ENCODE results near the gene CBS.
"Not testable (repeated sequence)": the region's sequence is repeated elsewhere in the genome, so short reads cannot be mapped to it uniquely, and the experiment has no call there.

CBS gene

DNA sequence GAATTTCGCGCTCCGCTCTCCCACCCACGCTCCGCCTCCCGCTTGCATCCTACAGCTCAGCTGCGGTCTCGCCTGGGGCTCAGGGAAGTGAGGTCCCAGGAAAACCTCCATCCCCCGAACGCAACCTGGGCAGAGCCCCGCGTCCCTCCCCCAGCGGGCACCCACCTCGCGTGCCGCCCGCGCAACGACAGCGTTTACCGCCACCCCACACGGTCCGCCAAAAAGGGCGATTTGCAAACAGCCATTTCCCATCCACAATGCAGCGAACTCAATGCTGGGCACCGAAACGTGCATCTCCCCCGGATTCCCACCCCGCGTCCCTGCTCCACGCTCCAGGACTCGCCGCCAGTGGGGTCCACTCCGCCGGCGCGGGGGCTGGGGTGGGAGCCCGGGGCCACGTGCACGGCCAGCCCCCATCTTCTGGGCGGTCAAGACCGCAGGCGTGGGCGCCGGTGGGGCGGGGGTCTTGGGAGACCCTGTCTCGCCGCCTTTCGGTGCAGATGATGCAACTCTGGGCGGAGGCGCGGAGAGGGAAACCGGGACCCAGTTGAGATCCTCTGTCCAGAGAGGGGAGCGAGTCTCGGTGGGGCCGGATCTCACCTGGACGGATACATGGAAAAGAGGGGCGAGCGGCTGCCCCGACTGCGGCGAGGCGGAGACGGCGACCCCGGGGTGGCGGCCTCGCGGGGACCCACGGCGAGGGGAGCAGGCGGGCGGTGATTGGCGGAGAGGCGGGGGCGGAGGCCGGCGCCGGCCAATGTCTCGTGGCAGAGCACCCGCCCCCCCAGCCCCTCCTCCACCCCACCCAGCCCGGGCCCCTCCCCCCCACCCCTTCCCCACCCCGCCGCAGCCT lies at the start of gene CBS:
Gene CBS, minus strand, starts transcription at position 666 of the 853 bp plus-strand sequence. CDS start 3,642 bp downstream, outside the sequence.
- not testable (repeated sequence) for DNase-seq

DNA sequence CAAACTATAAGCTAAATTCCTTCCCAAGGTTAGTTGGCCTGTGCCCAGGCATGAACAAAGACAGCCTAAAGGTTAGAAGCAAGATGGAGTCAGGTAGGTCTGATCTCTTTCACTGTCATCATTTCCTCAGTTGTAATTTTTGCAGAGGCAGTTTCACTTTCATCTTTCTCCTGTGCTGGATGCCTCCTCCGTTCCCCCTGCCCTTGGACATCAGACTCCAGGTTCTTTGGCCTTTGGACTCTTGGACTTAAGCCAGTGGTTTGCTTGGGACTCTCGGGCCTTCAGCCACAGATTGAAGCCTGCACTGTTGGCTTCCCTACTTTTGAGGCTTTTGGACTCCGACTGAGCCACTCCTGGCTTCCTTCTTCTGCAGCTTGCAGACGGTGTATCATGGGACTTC lies 40.3 kb upstream of the CBS start:
- not testable (repeated sequence) for DNase-seq

DNA sequence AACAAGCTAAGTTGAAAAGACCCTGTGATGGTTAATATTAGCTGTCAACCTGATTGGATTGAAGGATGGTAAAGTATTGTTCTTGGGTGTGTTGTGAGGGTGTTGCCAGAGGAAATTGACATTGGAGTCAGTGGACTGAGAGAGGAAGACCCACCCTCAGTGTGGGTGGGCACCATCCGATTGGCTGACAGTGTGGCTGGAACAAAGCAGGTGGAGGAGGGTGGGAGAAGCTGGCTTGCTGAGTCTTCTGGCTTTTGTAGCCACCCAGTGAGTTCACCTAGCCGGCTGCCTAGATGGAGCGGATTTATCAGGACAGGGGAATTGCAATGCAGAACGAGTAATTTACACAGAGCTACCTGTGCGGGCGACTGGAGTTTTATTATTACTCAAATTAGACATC lies 38.8 kb upstream of the CBS start:
- not testable (repeated sequence) for DNase-seq

DNA sequence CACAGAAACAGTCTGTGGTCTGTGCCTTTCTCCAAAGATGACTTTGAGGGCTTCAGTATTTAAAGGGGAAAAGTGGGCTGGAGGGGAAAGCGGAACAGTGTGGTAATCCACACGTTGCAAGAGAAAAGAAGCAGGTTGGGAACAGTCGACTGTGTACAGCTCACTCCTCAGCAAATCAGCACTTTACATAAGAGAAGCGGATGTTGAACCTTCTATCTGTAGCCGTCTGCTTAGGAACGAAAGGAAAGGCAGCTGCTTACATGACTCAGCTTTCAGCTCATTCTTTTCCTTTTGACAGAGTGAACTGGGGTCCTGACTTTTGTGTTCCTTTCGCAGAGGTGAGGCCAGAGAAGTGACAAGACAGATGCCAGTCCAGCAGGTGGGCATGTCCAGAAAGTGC lies 33.4 kb upstream of the CBS start:
- not testable (repeated sequence) for DNase-seq

DNA sequence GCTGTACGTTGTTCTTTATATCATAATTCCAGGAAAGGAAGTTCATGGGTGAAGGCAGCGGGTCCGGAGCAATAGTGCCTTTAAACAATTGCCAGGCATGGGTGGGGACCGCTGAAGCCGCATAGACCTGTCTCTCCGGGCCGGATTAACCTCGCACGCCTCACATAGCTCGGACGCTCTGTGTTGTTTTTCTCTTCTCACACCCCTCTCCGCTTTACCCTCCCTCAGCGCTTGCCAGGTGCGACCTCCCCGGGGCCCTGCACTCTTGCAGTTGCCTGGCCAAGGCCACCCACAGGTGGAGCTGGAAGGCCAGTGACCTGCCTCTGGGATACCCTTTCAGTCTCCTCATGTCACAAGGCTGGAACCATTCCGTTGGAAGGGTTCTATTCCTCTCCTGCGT lies 32.5 kb upstream of the CBS start:
- not testable (repeated sequence) for DNase-seq

DNA sequence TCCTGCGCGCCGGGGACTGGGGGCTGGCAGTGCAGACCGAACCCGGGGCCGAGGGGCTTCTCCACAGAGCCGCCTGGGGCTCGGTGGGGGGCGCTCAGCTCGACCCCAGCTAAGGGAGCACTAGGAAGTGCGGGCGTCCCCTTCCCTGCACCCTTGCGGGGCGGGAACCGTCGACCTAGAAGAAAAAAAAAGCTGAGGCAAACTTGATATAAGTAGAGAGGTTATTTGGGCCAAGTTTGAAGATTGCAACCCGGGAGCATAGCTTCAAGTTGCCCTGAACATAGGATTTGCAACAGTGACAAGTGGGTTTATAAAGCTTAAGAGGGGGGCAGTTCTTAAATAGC lies 32.1 kb upstream of the CBS start:
- not testable (repeated sequence) for DNase-seq

DNA sequence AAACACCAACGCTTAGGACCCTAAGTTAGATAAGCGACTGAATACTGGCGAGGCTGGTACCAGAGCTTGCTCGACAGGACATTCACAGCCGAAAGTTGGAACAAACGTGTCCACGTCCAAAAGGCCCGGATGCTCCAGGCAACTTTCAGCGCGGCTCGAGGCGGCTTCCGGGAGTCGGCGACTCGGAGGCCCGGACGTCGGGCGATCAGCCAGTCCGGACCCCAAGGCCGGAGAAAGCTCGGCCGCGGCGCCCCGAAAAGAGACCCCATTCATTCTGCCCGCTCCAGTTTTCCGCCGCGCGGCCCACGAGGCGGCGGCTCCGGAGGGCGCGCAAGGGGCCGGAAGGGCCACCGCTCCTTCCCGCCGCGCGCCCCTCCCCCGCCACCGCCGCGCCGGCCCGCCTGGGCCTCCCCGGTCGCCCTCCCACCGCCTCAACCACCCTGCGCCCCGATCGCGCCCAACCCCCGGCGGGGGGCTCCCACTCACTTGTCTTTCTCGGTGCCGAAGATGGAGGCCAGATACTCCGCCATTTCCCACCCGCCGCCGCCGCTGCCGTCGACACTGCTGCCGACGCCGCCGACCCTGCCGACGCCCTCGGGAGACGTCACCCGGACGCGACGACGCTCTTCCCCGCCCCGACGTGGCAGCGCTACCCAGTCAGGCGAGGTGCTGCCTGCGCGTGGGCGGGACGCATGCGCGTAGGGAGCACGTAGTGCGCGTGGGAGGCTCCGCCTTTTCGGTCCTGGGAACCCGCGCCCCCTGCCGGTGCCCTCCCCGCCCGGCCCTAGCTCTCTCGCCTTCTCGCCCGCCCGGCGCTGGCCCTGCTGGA lies 31.5 kb upstream of the CBS start, which contains the start of gene U2AF1:
Gene U2AF1, minus strand, starts transcription at position 606 of the 829 bp plus-strand sequence. Its CDS starts 76 bp downstream, at position 530.
- DNase-seq, result not testable (repeated sequence)

DNA sequence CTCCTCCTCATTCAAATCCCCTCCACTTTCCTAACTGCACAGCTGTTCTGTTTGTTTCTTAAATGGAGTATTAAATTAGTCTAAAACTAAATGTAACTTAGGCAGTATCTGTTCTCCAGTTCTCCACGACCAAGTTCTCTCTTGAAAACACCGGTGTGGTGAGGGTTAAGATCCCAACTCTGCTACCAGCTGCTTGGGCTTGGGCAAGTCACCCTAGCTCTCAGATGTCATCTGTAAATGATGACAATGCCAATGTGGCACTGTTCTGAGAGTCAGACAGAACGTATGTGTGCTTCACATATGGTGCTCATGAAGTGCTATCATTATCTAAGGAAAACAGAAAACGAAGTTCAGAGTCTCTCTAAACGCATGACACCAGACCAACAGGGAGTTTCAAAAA lies 29.0 kb upstream of the CBS start:
- DNase-seq, result not testable (repeated sequence)

DNA sequence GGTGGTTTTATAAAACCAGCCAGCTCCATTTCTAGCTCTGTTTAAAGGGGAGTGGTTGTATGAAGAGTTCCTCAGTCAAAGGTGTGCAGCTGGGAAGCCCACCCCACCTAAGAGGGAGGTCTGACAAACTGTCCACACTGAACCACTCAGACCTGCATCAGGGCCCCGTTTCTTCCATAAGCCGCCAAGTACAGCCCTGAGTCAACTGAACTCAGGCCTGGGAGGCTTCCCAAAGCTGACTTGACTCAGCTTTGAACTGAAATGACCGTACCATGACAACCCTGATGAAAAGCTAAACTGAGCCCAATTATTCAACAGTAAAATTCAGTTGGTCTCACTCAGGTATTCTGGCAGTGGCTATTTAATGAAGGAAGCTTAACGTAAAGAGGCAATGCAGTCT lies 26.6 kb upstream of the CBS start:
- not testable (repeated sequence) for DNase-seq

DNA sequence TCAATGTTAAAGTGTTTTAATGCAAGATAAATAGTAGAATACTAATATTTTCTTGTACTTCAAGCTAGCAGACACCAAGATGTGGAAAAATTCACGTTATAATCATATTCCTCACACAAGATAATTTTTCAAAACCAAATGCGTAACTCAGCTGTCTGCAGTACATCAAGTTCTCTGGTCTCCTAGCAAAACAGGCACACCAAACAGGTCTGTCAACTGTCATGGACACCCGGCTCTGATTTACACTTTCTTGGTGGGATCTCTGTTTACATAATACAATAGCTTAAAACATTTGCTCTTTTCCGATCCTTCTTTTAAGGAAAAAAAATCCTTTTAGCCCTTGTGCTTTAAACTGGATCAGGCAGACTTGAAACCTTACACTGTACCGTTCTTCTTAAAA lies 26.0 kb upstream of the CBS start:
- DNase-seq, result not testable (repeated sequence)

DNA sequence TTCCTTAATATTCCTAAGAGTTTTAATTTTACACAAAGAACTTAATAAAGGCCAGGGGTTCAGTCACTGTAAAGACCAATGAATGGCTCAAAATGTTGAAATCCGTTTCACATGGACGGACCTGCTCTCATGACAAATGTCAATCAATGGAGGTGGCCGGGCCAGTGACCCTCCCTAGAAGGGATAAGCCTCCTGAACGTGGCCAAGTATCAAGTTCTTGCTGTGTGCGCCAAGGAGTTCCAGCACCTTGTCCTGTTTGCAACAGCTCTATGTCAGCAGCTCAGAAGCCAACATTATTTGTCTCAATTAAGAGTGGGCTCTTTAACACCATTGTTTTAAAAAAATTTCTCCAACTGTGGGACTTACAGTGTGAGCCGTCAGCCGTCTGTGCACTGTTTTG lies 25.4 kb upstream of the CBS start:
- DNase-seq, result not testable (repeated sequence)

DNA sequence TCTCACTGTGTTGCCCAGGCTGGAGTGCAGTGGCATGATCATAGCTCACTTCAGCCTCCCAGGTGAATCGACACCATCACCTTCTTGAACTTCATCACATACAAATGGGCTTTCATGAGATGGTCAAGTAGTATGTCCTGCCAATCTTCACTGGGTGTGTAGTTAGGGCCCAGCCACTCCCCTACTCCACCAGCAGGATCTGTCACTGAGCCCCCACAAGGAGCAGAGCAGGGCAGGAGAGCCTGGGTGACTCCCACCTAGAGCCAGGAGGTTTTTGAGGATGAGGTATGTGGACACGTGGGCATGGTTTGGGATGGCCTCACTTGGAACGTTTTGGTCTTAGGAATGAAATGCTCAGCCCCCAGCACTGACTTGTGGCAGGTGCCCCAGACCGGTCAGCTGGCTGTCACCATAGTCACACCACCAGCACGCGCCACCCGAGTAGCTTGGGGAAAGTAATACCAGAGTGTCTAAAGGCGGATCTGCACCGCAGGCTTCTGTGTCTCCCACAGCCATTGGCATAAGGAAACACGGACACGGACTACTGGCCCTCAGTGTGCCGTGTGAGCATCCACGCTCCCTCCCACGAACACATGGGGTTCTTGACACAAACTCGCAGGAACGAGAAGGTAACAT lies 16.5 kb upstream of the CBS start:
- DNase-seq, result not testable (repeated sequence)

DNA sequence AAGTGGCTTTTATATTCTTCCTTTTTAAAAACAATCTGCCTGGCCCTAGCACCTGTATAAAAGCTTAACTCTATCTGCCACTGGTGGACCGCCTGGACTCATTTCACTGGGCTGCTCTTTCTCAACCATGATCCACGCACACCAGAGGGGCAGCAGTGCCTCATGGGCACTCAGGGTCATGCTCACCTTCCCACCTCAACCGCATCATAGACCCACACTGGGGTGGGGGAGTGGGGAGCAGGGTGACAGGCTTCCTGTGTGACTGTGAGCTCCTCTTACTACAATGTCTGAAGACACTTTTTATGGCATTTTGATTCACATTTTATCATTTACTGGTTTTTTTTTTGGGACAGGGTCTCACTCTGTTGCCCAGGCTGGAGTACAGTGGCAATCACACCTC lies 15.3 kb upstream of the CBS start:
- not testable (repeated sequence) for DNase-seq

DNA sequence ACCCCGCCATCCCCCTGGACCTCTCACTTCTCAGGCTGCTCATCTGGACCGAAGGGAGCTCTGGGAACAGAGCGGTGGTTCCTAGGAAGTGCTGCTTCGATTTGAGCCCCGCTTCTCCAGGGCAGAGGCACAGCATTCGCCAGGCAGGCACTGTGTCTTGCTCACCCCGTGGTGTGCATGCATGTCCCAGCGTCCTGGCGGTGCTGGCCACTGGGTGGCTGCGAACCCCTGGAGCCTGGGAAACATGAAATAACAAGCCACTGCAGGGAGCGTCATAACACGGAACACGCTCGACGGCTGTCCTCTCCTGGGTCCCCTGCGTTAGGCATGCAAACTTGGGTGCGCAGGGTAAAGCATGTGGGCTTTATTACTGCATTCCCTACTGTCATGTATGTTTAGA lies 13.8 kb upstream of the CBS start:
- DNase-seq, result not testable (repeated sequence)

DNA sequence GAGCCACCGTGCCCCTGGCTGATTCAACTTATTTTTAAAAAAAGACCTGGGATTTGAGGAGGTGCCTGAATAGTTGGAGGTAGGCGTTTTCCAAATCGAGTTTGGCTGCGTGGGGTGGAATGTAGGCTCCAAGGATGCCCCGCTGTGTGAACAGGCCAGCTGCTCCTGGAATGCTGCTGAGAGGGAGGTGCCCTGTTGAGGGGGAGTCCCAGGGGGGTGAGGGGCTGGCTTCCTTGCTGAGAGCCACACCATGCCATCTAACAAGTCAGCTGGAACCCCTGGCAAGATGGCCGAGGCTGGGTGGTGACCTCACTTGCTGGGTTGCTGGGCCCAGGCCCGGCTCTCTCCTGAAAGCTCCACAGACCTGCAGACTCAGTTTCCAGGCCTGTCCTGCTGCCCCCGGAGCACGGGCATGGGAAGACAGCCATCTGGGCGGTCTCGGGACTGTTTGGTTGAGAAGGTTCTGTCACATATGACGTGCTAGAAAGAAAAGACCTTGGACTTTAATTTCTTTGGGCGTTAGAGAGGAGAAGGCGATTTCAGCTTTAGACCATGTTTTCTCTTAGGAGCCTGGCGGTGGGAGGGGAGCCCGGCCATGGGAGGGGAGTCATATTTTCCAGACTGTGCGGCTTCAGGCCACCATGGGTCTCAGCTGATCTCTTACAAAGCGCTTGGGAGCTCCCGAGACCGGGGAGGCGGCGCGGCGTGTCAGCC lies 7.1 kb upstream of the CBS start:
- not testable (repeated sequence) for DNase-seq

DNA sequence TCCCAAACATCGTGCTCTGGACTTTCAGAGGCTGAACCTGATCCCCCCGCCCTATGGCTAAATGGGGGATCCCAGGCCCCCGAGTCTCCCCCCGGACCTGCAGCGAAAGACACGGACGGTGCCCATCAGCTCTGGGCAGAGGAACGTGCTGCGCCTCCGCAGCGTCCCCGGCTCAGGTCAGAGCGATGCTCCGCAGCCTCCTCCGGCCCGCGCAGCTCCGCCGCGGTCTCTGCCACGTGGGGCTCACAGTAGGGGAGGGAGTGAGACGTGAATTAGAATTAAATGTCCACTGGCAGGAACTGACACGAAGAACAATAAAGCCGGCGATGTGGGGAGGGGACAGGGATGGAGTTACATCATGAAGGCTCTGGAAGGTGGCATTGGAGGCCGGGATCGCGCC lies 1.0 kb upstream of the CBS start:
- DNase-seq, result not testable (repeated sequence)

DNA sequence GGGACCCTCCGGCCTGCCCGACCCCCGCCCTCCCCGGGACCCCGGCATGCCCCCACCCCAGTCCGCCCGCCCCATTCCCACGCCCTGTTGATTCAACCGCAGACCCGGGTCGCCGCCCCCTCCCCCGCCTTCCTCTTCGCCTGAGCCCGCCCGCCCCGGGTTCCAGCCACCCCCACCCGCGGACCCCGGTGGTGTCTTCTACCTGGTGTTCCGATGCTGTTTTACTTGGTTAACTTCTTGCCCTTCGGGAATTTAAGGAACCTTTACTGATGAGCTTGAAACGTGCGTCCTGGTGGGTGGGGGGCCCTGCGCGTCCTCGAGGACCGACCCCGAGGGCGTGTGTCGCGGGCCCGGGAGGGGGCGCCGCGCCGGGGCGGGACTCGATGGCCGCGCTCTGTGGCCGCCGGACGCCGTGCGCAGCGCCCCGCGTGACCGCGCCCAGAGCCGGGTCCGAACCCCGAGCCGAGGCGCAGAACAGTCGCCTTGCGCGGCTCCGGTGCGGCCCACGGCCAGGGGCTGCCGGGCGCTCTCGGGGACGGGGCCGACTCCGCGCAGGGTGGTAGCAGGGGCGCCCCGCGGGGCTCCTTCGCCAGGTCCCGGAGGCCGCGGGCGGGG lies 495 bp upstream of the CBS start:
- DNase-seq, result not testable (repeated sequence)

DNA sequence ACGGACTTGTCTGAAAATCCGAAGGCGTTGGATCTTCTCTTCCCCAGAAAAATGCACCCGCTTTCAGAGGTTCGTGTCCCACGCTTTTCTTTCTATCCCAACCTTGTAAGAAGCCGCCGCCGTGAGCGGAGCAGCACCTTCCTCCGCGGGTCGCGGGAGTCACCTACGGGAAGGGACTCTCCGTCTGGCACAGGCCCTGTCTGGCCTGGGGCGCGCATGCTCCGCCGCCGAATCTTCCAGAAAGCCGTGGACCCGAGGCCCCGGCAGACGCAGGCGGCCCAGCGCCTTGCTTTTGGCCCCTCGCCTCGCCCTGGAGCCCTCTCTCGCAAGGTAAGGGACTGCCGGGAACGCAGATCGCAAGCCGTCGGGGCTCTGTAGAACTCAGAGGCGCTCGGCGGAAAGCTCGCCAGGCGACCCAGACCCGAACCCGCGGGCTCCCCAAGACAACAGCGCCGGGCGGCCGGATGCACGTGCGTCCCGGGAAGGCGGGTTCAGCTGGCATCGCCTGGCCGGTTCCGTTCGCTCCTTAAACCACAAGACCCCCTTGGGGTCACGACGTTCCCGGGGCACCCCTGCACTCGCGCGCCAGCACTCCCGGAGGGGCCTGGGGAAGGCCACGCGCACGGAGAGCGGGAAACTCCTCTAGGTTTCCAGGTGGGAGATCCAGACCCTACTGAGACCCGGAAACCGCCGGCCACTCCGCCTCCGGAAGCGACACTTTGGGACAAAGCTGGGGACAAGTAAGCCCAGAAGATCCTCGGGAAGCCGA lies 1.1 kb downstream of the CBS start:
- DNase-seq, result not testable (repeated sequence)

DNA sequence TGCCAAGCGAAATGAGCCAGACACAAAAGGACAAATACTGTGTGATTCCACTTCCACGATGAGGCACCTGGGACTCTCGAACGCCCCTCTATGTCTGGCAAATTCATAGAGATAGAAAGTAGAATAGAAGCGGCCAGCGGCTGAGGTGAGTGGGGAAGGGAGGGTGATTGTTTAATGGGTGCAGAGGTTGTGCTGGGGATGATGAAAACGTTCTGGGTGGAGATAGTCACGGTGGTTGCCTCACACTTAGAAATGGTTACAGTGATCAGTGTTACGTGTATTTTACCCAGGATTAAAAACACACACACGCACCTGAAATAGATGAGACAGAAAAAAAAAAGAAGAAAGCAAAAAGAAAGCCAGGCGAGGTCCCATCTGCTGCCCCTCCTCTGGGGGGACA lies 2.9 kb downstream of the CBS start:
- not testable (repeated sequence) for DNase-seq

DNA sequence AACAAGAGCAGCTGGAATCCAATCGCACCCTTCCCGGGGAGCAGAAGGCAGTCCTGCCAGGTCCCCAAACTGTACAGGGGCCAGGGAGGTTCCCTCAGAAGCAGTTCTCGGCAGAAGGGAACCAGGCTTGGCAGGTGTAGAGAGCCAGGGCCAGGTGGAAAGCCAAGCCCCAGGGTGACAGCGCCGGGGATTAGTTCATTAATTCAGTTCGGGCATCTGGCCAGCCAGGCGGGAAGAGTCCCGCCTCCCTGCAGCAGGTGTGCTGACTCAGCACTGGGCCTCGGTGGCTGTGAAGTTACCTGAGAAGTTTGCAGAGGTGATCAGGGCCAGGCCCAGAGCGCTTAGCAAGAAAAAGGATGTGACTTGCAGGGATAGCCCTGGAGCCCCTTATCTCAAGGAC lies 6.0 kb downstream of the CBS start:
- not testable (repeated sequence) for DNase-seq

DNA sequence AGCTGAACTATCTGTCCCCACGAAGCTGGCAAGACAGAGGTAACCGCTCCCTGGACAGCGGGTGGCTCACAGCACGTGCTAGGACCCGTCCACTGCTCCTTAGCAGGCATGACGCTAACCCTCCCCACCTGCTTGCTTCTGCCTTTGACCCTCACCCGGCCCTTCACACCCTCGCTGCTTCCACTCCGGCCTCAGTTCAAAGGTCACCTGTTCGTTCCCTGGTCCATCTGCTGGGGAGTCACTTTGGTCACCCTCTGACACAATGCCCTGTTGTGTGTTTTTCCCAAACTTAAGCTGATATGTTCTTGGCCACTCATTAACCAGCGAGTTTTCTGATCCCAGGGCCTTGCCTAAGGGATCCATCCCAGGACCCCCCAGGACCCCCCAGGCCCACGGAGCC lies 7.6 kb downstream of the CBS start:
- not testable (repeated sequence) for DNase-seq
